Liver (tissue), 9 donors: Measurements from ENCODE around the gene SLC24A4. TPM values are rescaled to one million over a fixed set of nuclear protein-coding genes. Genes with fewer than 3 reads are reported as not detected.

Source experiments
- DNase-seq: peaks from one replicate; pipeline ENCODE4 v3.0.0-alpha.2; 2017; ENCODE audit warnings: low spot score
- H3K27ac ChIP-seq, 2 donors: one replicate each; pipeline ENCODE4 v1.7.0; 2013; ENCODE audit warnings: inconsistent platforms in 2 of 2, low read length in 2 of 2, control low read depth in 1 of 2, low read depth in 1 of 2, mild to moderate bottlenecking in 1 of 2
- H3K27me3 ChIP-seq, 4 donors: one replicate each; pipeline versions ENCODE4 v1.6.1 to v1.7.0; 2013; ENCODE audit warnings: low read length in 3 of 4, inconsistent platforms in 1 of 4, mild to moderate bottlenecking in 1 of 4, moderate library complexity in 1 of 4; ENCODE audit not compliant: control insufficient read depth in 4 of 4, insufficient read depth in 4 of 4
- H3K36me3 ChIP-seq, 4 donors: one replicate each; pipeline versions ENCODE4 v1.6.1 to v1.7.0; 2013; ENCODE audit warnings: low read length in 3 of 4, mild to moderate bottlenecking in 3 of 4, low read depth in 1 of 4, moderate library complexity in 1 of 4; ENCODE audit not compliant: control insufficient read depth in 4 of 4, insufficient read depth in 3 of 4
- H3K4me1 ChIP-seq, 4 donors: one replicate each; pipeline versions ENCODE4 v1.6.1 to v1.7.0; 2013; ENCODE audit warnings: low read length in 3 of 4, mild to moderate bottlenecking in 3 of 4, moderate library complexity in 1 of 4; ENCODE audit not compliant: control insufficient read depth in 4 of 4, insufficient read depth in 4 of 4
- H3K4me3 ChIP-seq, 3 donors: one replicate each; pipeline versions ENCODE4 v1.6.1 to v1.7.0; 2013; ENCODE audit warnings: low read length in 3 of 3, control low read depth in 1 of 3, low read depth in 1 of 3, mild to moderate bottlenecking in 1 of 3
- H3K9ac ChIP-seq, 2 donors: one replicate each; pipeline ENCODE4 v1.7.0; 2013; ENCODE audit warnings: low read length in 2 of 2, mild to moderate bottlenecking in 2 of 2, moderate library complexity in 2 of 2, control low read depth in 1 of 2, low read depth in 1 of 2
- H3K9me3 ChIP-seq, 4 donors: one replicate each; pipeline versions ENCODE4 v1.6.1 to v1.7.0; 2013; ENCODE audit warnings: low read length in 3 of 4; ENCODE audit not compliant: control insufficient read depth in 4 of 4
- EGR1 ChIP-seq, 2 donors: IDR thresholded peaks; 2 replicates each; pipeline ENCODE4 v1.6.1; 2016 to 2018; ENCODE audit warnings: antibody characterized with exemption in 2 of 2, low read depth in 2 of 2
- FOXA1 ChIP-seq: IDR thresholded peaks from 2 replicates; pipeline ENCODE4 v1.6.1; 2016; ENCODE audit warnings: antibody characterized with exemption
- FOXA2 ChIP-seq: IDR thresholded peaks from 2 replicates; pipeline ENCODE4 v1.6.1; 2016; ENCODE audit warnings: antibody characterized with exemption
- GABPA ChIP-seq, 2 donors: IDR thresholded peaks in 1 of 2; conservative IDR thresholded peaks in 1 of 2; 2 replicates each; pipeline ENCODE4 v1.6.1; 2016; ENCODE audit warnings: antibody characterized with exemption in 2 of 2, mild to moderate bottlenecking in 1 of 2, moderate library complexity in 1 of 2
- HNF4A ChIP-seq, 2 donors: conservative IDR thresholded peaks; 2 replicates each; pipeline ENCODE4 v1.6.1; 2016; ENCODE audit warnings: antibody characterized with exemption in 2 of 2, mild to moderate bottlenecking in 2 of 2
- HNF4G ChIP-seq: IDR thresholded peaks from 2 replicates; pipeline ENCODE4 v1.6.1; 2016; ENCODE audit warnings: antibody characterized with exemption
- JUND ChIP-seq, 2 donors: IDR thresholded peaks; 2 replicates each; pipeline ENCODE4 v1.6.1; 2016; ENCODE audit warnings: antibody characterized with exemption in 2 of 2
- RAD21 ChIP-seq, 2 donors: IDR thresholded peaks; 2 replicates each; pipeline ENCODE4 v1.6.1; 2016; ENCODE audit warnings: antibody characterized with exemption in 2 of 2, mild to moderate bottlenecking in 2 of 2
- RXRA ChIP-seq, 2 donors: IDR thresholded peaks; 2 replicates each; pipeline ENCODE4 v1.6.1; 2017 to 2018; ENCODE audit warnings: antibody characterized with exemption in 2 of 2, mild to moderate bottlenecking in 1 of 2
- SP1 ChIP-seq: IDR thresholded peaks from 2 replicates; pipeline ENCODE4 v1.6.1; 2018; ENCODE audit warnings: antibody characterized with exemption, mild to moderate bottlenecking
- TAF1 ChIP-seq: conservative IDR thresholded peaks from 2 replicates; pipeline ENCODE4 v1.6.1; 2016; ENCODE audit warnings: antibody characterized with exemption, mild to moderate bottlenecking
- WGBS: extraction: QIAGEN DNeasy Blood & Tissue Kit; methylation state at CpG from one replicate; pipeline ENCODE4 v1.1.7; 2013; 5-methylcytosine and 5-hydroxymethylcytosine counted together
- polyA plus RNA-seq, 2 donors: library from polyadenylated mRNA; stranded (reverse) in 1 of 2; unstranded in 1 of 2; fragments of 200-250 nt in 1 of 2; fragments of >200 nt in 1 of 2; fragmentation: Nextera tagmentation in 1 of 2; extraction: Ambion mirVana in 1 of 2; gene quantifications; one replicate each; pipeline versions ENCODE4 v1.2.1 to v1.2.3, GENCODE V29; 2013 to 2015
- total RNA-seq, 2 donors: library from RNA; depleted of rRNA; stranded (reverse); fragments of >200 nt; gene quantifications; one replicate each; pipeline ENCODE4 v1.2.3, GENCODE V29; 2014
- TF ChIP-seq, protein P1 (sequence below): IDR thresholded peaks from 2 replicates; pipeline ENCODE4 v1.6.1; 2016; ENCODE audit warnings: antibody characterized with exemption
- TF ChIP-seq, protein P2 (sequence below): IDR thresholded peaks from 2 replicates; pipeline ENCODE4 v1.6.1; 2016; ENCODE audit warnings: antibody characterized with exemption, mild to moderate bottlenecking
- TF ChIP-seq, protein P3 (sequence below): fragments of 150-350 bp; IDR thresholded peaks from 2 replicates; pipeline ENCODE4 v1.5.1; 2017; ENCODE audit warnings: improper control_type of control experiment, low read depth, low read length; ENCODE audit not compliant: missing input control
- TF ChIP-seq, protein P4 (sequence below): IDR thresholded peaks from 2 replicates; pipeline ENCODE4 v1.6.1; 2016; ENCODE audit warnings: antibody characterized with exemption
- donor health status: healthy.
- donor health status: healthy.
- donor health status: healthy.
- donor health status: healthy.
- donor health status: healthy.

SLC24A4 gene
- total and polyA plus RNA-seq, 4 donors, result 0.06 to 0.23 (median 0.12) TPM

DNA sequence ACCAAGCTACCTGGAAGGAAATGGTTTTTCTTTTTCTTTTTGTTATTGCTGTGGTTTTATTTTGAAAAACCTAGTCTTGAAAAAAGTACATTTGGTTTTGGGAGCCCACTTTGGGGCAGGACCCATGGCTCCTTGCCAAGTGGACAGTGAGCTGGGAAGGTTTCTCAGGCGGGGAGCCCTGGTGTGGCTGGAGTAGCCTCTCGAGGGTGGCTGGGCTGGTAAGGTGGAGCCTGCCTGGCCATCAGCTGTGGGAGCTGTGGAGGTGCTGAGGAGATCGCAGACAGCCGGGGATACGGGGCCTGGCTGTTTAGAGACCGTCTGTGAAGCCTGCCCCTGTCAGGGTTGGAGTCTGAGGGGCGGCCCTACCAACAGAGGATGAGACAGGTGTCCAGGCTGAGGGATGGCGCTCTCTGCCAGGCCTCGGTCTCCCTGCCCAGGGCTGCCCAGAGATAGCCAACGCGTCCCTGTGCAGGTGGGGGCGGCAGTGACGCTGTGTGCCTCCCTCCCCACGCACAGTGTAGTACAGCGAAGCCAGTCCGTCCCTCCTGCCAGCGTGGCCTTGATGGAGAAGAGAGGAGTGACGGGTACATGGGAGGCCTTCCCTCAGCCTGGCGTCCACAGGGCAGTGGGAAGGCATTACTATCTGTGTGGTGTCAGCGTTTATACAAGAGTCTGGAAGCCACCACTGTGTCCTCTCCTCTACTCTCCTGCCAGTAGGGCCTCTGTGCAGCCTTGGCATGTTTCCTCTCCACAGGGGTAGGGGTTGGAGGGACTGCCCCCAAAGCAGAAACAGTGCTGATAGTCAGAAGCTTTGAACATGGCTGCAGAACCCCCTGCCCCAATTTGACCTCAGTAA is 196.5 kb downstream of the SLC24A4 start:
- DNase-seq, result no peak
- Histone ChIP-seq H3K36me3 (no peaks in the 10 kb centered on the region), H3K27ac (peak overlapping the region; percentile 13 to 39), H3K27me3 (no peaks in the 10 kb centered on the region), H3K4me1 (peaks cover 0 to 29% (median 13%) of the 10 kb centered on the region in 4 donors), H3K4me3 (no peak overlapping the region), H3K9me3 (no peaks in the 10 kb centered on the region), H3K9ac (no peak overlapping the region)
- no peak for TF ChIP-seq FOXA1
- TF ChIP-seq GABPA (IDR thresholded peaks at IDR 0.05 in 1 of 2, conservative IDR thresholded peaks at IDR 0.05 in 1 of 2), result no peak
- no peak for TF ChIP-seq HNF4A (conservative IDR thresholded peaks at IDR 0.05)
- no peak for TF ChIP-seq RXRA (IDR thresholded peaks at IDR 0.05)
- TF ChIP-seq JUND (IDR thresholded peaks at IDR 0.05), result no peak
- no peak for TF ChIP-seq TAF1
- TF ChIP-seq SP1, result no peak
- no peak for TF ChIP-seq RAD21 (IDR thresholded peaks at IDR 0.05)
- TF ChIP-seq, protein P1, sequence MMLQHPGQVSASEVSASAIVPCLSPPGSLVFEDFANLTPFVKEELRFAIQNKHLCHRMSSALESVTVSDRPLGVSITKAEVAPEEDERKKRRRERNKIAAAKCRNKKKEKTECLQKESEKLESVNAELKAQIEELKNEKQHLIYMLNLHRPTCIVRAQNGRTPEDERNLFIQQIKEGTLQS, result no peak
- 95% methylated on average over 20 of the region's 20 CpGs for WGBS

DNA sequence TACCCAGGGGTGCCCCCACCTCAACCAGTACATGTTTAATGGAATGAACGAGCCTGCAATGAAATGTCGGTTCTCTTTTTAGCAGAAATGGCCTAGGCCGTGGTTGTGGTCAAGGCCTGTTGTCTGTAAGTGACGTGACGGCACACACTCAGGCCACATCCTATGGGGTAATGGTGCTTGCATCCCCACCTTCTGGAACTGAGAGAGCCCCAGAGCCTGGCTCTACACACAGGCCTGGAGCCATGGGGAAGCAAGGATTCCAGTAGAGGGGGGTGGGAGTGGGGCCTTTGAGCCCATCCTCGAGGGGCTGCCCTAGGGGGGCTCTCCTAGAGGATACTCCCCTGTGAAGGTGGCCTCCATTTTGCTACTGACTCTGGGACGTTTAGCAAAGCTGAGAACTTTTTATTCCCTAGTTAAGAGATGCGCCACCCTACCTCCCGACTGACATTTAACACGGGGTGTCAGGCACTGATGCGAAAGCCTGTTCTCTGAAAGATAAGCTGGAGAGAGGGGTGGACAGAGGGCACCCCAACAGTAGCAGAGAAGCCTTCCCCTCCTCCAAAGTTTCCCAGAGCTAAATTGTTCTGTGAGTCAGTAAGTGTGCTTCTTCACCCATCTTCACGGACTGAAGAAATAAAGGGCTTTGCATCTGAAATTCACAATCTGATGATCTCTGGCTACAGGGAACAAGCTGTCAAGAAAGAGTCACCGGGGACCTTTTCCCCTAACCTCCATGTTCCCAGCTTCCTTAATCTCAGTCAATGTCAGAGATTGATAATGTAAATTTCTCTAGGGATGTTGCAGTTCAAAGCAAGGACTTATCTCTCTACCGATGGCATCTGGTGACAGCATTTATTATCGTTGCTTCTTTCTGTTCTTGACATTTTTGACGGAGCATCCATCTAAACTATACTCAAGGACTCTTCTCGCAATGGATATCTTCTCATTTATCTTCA is 197.4 kb downstream of the SLC24A4 start:
- no peak for TF ChIP-seq RXRA (IDR thresholded peaks at IDR 0.05)
- TF ChIP-seq FOXA1, result no peak
- TF ChIP-seq, protein P2, sequence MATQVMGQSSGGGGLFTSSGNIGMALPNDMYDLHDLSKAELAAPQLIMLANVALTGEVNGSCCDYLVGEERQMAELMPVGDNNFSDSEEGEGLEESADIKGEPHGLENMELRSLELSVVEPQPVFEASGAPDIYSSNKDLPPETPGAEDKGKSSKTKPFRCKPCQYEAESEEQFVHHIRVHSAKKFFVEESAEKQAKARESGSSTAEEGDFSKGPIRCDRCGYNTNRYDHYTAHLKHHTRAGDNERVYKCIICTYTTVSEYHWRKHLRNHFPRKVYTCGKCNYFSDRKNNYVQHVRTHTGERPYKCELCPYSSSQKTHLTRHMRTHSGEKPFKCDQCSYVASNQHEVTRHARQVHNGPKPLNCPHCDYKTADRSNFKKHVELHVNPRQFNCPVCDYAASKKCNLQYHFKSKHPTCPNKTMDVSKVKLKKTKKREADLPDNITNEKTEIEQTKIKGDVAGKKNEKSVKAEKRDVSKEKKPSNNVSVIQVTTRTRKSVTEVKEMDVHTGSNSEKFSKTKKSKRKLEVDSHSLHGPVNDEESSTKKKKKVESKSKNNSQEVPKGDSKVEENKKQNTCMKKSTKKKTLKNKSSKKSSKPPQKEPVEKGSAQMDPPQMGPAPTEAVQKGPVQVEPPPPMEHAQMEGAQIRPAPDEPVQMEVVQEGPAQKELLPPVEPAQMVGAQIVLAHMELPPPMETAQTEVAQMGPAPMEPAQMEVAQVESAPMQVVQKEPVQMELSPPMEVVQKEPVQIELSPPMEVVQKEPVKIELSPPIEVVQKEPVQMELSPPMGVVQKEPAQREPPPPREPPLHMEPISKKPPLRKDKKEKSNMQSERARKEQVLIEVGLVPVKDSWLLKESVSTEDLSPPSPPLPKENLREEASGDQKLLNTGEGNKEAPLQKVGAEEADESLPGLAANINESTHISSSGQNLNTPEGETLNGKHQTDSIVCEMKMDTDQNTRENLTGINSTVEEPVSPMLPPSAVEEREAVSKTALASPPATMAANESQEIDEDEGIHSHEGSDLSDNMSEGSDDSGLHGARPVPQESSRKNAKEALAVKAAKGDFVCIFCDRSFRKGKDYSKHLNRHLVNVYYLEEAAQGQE, result no peak
- TF ChIP-seq TAF1, result no peak
- no peak for TF ChIP-seq JUND (IDR thresholded peaks at IDR 0.05)
- no peak overlapping the region for H3K4me3 ChIP-seq
- H3K27me3 ChIP-seq, result no peaks in the 10 kb centered on the region
- no peak for DNase-seq
- H3K36me3 ChIP-seq, result no peaks in the 10 kb centered on the region
- WGBS, result 90% methylated on average over 17 of the region's 17 CpGs
- no peak overlapping the region for H3K9ac ChIP-seq
- H3K4me1 ChIP-seq, result peaks cover 0 to 28% (median 12%) of the 10 kb centered on the region in 4 donors
- H3K9me3 ChIP-seq, result no peaks in the 10 kb centered on the region
- no peak overlapping the region for H3K27ac ChIP-seq

DNA sequence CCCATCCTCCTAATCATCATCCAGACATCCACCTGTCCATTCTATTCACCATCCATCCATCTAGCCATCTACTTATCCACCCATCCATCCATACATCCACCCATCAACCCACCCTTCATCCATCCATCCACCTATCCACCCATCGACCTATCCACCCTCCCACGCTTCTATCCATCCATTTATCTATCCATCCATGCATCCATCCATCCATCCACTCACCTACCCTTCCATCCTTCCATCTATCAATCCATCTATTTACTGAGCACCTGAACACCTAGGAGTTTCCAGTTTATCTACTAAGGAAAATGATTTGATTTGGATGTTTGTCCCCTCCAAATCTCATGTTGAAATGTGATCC is 198.1 kb downstream of the SLC24A4 start:
- Histone ChIP-seq H3K4me1 (peaks cover 0 to 21% (median 11%) of the 10 kb centered on the region in 4 donors), H3K9me3 (no peaks in the 10 kb centered on the region), H3K36me3 (no peaks in the 10 kb centered on the region), H3K27ac (no peak overlapping the region), H3K9ac (no peak overlapping the region), H3K4me3 (no peak overlapping the region), H3K27me3 (no peaks in the 10 kb centered on the region)
- TF ChIP-seq RXRA (IDR thresholded peaks at IDR 0.05) (no peak), EGR1 (IDR thresholded peaks at IDR 0.05; ENCODE audit: low read depth in 2 of 2) (no peak), SP1 (no peak), GABPA (IDR thresholded peaks at IDR 0.05 in 1 of 2, conservative IDR thresholded peaks at IDR 0.05 in 1 of 2) (no peak), TAF1 (no peak), FOXA2 (no peak), HNF4G (no peak), FOXA1 (no peak)
- TF ChIP-seq, protein P3, sequence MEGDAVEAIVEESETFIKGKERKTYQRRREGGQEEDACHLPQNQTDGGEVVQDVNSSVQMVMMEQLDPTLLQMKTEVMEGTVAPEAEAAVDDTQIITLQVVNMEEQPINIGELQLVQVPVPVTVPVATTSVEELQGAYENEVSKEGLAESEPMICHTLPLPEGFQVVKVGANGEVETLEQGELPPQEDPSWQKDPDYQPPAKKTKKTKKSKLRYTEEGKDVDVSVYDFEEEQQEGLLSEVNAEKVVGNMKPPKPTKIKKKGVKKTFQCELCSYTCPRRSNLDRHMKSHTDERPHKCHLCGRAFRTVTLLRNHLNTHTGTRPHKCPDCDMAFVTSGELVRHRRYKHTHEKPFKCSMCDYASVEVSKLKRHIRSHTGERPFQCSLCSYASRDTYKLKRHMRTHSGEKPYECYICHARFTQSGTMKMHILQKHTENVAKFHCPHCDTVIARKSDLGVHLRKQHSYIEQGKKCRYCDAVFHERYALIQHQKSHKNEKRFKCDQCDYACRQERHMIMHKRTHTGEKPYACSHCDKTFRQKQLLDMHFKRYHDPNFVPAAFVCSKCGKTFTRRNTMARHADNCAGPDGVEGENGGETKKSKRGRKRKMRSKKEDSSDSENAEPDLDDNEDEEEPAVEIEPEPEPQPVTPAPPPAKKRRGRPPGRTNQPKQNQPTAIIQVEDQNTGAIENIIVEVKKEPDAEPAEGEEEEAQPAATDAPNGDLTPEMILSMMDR, result no peak
- TF ChIP-seq, protein P4, sequence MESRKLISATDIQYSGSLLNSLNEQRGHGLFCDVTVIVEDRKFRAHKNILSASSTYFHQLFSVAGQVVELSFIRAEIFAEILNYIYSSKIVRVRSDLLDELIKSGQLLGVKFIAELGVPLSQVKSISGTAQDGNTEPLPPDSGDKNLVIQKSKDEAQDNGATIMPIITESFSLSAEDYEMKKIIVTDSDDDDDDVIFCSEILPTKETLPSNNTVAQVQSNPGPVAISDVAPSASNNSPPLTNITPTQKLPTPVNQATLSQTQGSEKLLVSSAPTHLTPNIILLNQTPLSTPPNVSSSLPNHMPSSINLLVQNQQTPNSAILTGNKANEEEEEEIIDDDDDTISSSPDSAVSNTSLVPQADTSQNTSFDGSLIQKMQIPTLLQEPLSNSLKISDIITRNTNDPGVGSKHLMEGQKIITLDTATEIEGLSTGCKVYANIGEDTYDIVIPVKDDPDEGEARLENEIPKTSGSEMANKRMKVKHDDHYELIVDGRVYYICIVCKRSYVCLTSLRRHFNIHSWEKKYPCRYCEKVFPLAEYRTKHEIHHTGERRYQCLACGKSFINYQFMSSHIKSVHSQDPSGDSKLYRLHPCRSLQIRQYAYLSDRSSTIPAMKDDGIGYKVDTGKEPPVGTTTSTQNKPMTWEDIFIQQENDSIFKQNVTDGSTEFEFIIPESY, result no peak
- 92% methylated on average over 2 of the region's 2 CpGs for WGBS
- no peak for DNase-seq
